ENCODE results near the gene UNCX.
A peak's percentile ranks its signal among the peaks of the same experiment; 100 is the strongest.

DNA sequence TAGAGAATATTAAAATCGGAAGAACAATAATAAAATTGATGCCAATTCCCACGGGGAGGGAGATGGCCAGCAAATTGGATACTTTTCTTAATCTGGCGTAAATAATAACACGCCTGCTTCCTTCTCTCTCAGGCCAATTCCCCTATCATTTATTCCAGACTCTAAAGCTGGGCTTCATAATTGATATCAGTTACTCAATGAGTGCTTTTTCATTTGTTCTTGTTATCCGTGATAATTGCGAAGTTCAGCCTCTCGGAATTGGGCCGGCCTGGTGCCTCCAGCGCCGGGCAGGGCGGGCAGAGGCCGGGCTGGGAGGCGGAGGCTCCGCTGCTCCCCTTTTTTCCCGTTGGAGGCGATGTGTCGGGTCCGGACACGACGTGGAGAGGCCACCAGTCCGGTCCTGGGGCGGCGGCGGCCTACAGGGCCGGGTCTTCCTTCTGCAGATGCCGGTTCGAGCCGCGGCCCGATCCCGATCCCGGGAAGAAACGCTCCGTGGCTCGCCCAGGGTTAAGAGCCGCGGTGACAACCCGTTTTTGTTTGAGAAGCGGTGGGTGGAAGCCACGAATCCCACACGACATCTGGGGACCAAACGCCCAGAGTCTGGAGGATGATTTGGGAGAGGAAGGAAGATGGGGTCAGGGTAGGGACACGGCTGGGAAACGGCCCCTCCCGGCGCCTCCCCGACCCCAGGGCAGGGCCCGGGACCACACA, 13.6 kb downstream of the UNCX start:
- TF ChIP-seq EZH2phosphoT487 (IDR thresholded peaks at IDR 0.05; ENCODE audit: insufficient read depth, low read depth) (no peak; the same call in 1 of the 2 replicates), EZH2 (IDR thresholded peaks at IDR 0.05; ENCODE audit: insufficient read depth, poor library complexity, severe bottlenecking) (peak; percentile 5)

All from GM23248 (cell line).